Measurements from ENCODE around the gene CDC37. TPM values are rescaled to one million over a fixed set of nuclear protein-coding genes. Genes with fewer than 3 reads are reported as not detected.
A peak's percentile ranks its signal among the peaks of the same experiment; 100 is the strongest.
"Not testable (repeated sequence)": the region's sequence is repeated elsewhere in the genome, so short reads cannot be mapped to it uniquely, and the experiment has no call there.

The CDC37 gene
- total and polyA plus RNA-seq, 5 donors from 2014 or later, result 53.4 to 229 (median 64.6) TPM

DNA sequence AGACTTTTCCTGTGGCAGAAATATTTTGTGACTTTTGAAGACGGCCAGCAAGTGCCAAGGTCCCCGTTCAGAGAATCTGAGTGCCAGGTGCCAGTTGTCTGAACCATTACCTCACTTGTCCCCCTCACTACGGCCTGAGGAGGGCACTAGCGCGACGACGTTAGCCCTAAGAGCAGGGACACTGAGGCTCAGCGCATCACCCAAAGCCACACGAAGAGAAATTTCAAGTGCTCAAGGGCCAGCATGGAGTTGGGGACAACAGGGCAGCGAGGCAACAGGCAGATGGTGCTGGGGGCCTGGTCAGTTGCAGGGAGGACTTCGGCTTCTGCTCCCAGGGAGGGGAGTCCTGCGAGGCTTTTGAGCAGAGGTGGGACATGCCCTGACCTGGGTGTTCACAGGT lies 13.5 kb downstream of the CDC37 start:
- no peak for DNase-seq
- peaks cover 33% of the 10 kb centered on the region for H3K36me3 ChIP-seq (ENCODE audit: control insufficient read depth, insufficient read depth, low read length)
- Mint-ChIP-seq H3K27ac (no peak overlapping the region), H3K36me3 (peaks cover 8% of the 10 kb centered on the region), H3K4me3 (peak overlapping the region in 1 of 4 donors; percentile 13), H3K9me3 (peaks cover 0 to 2% (median 0%) of the 10 kb centered on the region in 7 donors), H3K4me1 (peaks cover 0 to 7% (median 4%) of the 10 kb centered on the region in 4 donors), H3K27me3 (no peaks in the 10 kb centered on the region)
- H3K27me3 ChIP-seq (ENCODE audit: control insufficient read depth, insufficient read depth, low read length), result no peaks in the 10 kb centered on the region
- H3K9me3 ChIP-seq (ENCODE audit: control insufficient read depth in 2 of 2, low read length in 2 of 2), result no peaks in the 10 kb centered on the region
- H3K4me3 ChIP-seq (ENCODE audit: low read depth, low read length), result no peak overlapping the region
- peaks cover 6% of the 10 kb centered on the region for H3K4me1 ChIP-seq (ENCODE audit: control insufficient read depth, insufficient read depth, low read length, poor library complexity, severe bottlenecking)
- no peak for ATAC-seq (ENCODE audit: low read depth in 2 of 2)
- no peak overlapping the region for H3K27ac ChIP-seq (ENCODE audit: insufficient read depth, low read length, poor library complexity, severe bottlenecking)

- Mint-ChIP-seq H3K27ac (no peak overlapping the region), H3K36me3 (peaks cover 8% of the 10 kb centered on the region), H3K9me3 (peaks cover 0 to 2% (median 0%) of the 10 kb centered on the region in 7 donors), H3K4me3 (peak overlapping the region in 2 of 4 donors; percentile 55 to 65), H3K4me1 (peaks cover 2 to 7% (median 5%) of the 10 kb centered on the region in 4 donors), H3K27me3 (peaks cover 1% of the 10 kb centered on the region)
- no peaks in the 10 kb centered on the region for H3K27me3 ChIP-seq (ENCODE audit: control insufficient read depth, insufficient read depth, low read length)
- ATAC-seq (ENCODE audit: low read depth in 2 of 2) (peak; percentile 36 to 38), DNase-seq (peak; percentile 69 to 76 (median 71))
- H3K4me1 ChIP-seq (ENCODE audit: control insufficient read depth, insufficient read depth, low read length, poor library complexity, severe bottlenecking), result peaks cover 6% of the 10 kb centered on the region
- no peaks in the 10 kb centered on the region for H3K9me3 ChIP-seq (ENCODE audit: control insufficient read depth in 2 of 2, low read length in 2 of 2)
- H3K27ac ChIP-seq (ENCODE audit: insufficient read depth, low read length, poor library complexity, severe bottlenecking), result no peak overlapping the region
- H3K4me3 ChIP-seq (ENCODE audit: low read depth, low read length), result no peak overlapping the region
- peaks cover 26% of the 10 kb centered on the region for H3K36me3 ChIP-seq (ENCODE audit: control insufficient read depth, insufficient read depth, low read length)
Observed at GRCh38 chr19:10388957-10389356, 14.4 kb downstream of the CDC37 start.

DNA sequence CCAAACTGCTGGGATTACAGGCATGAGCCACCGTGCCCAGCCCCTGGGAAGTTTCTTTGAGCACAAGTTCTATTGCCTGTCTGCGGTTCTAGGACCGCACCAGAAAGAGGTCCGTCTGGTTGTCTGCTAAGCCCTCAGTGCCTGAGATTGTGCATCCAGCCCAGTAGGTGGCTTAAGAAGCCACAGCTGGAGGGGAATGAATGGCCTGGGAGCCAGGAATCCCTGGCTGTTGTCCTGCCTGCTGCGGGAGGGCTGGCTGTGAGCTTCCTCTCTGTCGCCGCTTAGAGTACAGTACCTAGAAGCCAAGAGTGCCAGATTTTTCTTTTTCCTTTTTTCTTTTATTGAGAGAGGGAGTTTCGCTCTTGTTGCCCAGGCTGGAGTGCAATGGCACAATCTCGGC lies 18.8 kb downstream of the CDC37 start:
- Mint-ChIP-seq H3K4me1 (peaks cover 5 to 22% (median 16%) of the 10 kb centered on the region in 4 donors), H3K4me3 (no peak overlapping the region), H3K9me3 (no peaks in the 10 kb centered on the region), H3K36me3 (peaks cover 4% of the 10 kb centered on the region), H3K27ac (no peak overlapping the region), H3K27me3 (peaks cover 8% of the 10 kb centered on the region)
- H3K27ac ChIP-seq (ENCODE audit: insufficient read depth, low read length, poor library complexity, severe bottlenecking), result no peak overlapping the region
- H3K36me3 ChIP-seq (ENCODE audit: control insufficient read depth, insufficient read depth, low read length), result no peaks in the 10 kb centered on the region
- H3K27me3 ChIP-seq (ENCODE audit: control insufficient read depth, insufficient read depth, low read length), result no peaks in the 10 kb centered on the region
- no peaks in the 10 kb centered on the region for H3K9me3 ChIP-seq (ENCODE audit: control insufficient read depth in 2 of 2, low read length in 2 of 2)
- no peak for ATAC-seq (ENCODE audit: low read depth in 2 of 2)
- no peak for DNase-seq
- peaks cover 18% of the 10 kb centered on the region for H3K4me1 ChIP-seq (ENCODE audit: control insufficient read depth, insufficient read depth, low read length, poor library complexity, severe bottlenecking)
- no peak overlapping the region for H3K4me3 ChIP-seq (ENCODE audit: low read depth, low read length)

DNA sequence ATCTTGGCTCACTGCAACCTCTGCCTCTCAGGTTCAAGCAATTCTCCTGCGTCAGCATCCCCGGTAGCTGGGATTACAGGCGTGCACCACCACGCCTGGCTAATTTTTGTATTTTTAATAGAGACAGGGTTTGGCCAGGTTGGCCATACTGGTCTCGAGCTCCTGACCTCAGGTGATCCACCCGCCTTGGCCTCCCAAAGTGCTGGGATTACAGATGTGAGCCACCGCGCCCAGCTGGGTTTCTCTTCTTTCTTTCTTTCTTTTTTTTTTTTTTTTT lies 20.2 kb downstream of the CDC37 start:
- H3K9me3 Mint-ChIP-seq; H3K36me3 ChIP-seq (ENCODE audit: control insufficient read depth, insufficient read depth, low read length); H3K27ac Mint-ChIP-seq; H3K4me3 Mint-ChIP-seq; H3K27ac ChIP-seq (ENCODE audit: insufficient read depth, low read length, poor library complexity, severe bottlenecking); H3K27me3 Mint-ChIP-seq; H3K9me3 ChIP-seq (ENCODE audit: control insufficient read depth in 2 of 2, low read length in 2 of 2); ATAC-seq (ENCODE audit: low read depth in 2 of 2); H3K27me3 ChIP-seq (ENCODE audit: control insufficient read depth, insufficient read depth, low read length); DNase-seq; H3K4me3 ChIP-seq (ENCODE audit: low read depth, low read length); H3K36me3 Mint-ChIP-seq: not testable (repeated sequence)
- peaks cover 15% of the 10 kb centered on the region for H3K4me1 ChIP-seq (ENCODE audit: control insufficient read depth, insufficient read depth, low read length, poor library complexity, severe bottlenecking)
- H3K4me1 Mint-ChIP-seq, result peaks cover 0 to 25% (median 19%) of the 10 kb centered on the region in 4 donors

- H3K4me3 Mint-ChIP-seq, result peak within 1 kb of the TSS; percentile 94 to 97 (median 96)
Observed at GRCh38 chr19:10380313-10381102, 22.8 kb downstream of the CDC37 start, which contains the start of gene TYK2. TYK2 (minus strand) TSS chr19:10380572; CDS start chr19:10378406, 2,166 bp downstream.

DNA sequence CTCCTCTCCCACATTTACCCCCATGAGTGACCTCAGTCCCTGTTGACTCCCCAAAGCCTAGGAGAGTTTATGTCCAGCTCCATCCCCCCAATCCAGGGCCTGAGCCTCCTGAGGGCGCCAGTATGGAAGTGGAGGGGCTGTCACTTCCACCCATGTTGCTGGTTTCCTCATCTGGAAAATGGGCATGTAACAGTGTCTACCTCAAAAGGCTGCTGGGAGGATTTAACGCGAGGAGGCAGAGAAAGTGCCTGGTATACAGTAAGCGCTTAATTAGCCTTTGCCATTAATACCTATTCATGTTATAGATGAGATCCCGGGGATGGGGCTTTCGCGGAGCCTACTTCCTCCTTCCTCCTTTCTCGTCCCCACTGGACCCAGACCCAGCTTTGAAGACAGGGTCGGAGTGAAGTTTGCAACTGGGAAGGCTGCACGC lies 23.4 kb downstream of the CDC37 start:
- H3K36me3 Mint-ChIP-seq, result peaks cover 14% of the 10 kb centered on the region
- peak overlapping the region; percentile 94 to 96 (median 95) for H3K27ac Mint-ChIP-seq
- H3K27me3 ChIP-seq (ENCODE audit: control insufficient read depth, insufficient read depth, low read length), result no peaks in the 10 kb centered on the region
- H3K4me3 Mint-ChIP-seq, result peak overlapping the region; percentile 94 to 97 (median 96)
- peaks cover 15% of the 10 kb centered on the region for H3K4me1 ChIP-seq (ENCODE audit: control insufficient read depth, insufficient read depth, low read length, poor library complexity, severe bottlenecking)
- peaks cover 0 to 28% (median 20%) of the 10 kb centered on the region in 4 donors for H3K4me1 Mint-ChIP-seq
- H3K4me3 ChIP-seq (ENCODE audit: low read depth, low read length), result peak overlapping the region; percentile 96
- DNase-seq (no peak), ATAC-seq (ENCODE audit: low read depth in 2 of 2) (no peak)
- H3K27me3 Mint-ChIP-seq, result peaks cover 8% of the 10 kb centered on the region
- H3K36me3 ChIP-seq (ENCODE audit: control insufficient read depth, insufficient read depth, low read length), result peaks cover 12% of the 10 kb centered on the region
- H3K27ac ChIP-seq (ENCODE audit: insufficient read depth, low read length, poor library complexity, severe bottlenecking), result peak overlapping the region; percentile 83
- no peaks in the 10 kb centered on the region for H3K9me3 ChIP-seq (ENCODE audit: control insufficient read depth in 2 of 2, low read length in 2 of 2)
- no peaks in the 10 kb centered on the region for H3K9me3 Mint-ChIP-seq

More at GRCh38 chr19:10380313-10381102, 22.8 kb downstream of the CDC37 start, which contains the start of gene TYK2:
- Mint-ChIP-seq H3K4me1 (peaks cover 0 to 27% (median 19%) of the 10 kb centered on the region in 4 donors), H3K27me3 (peaks cover 8% of the 10 kb centered on the region), H3K36me3 (peaks cover 12% of the 10 kb centered on the region), H3K27ac (peak within 1 kb of the TSS; percentile 94 to 96 (median 95)), H3K9me3 (no peaks in the 10 kb centered on the region)
- ATAC-seq (ENCODE audit: low read depth in 2 of 2), result peak; percentile 98
- DNase-seq, result peak; percentile 94 to 99 (median 97)
- Histone ChIP-seq H3K36me3 (ENCODE audit: control insufficient read depth, insufficient read depth, low read length) (peaks cover 10% of the 10 kb centered on the region), H3K27me3 (ENCODE audit: control insufficient read depth, insufficient read depth, low read length) (no peaks in the 10 kb centered on the region), H3K9me3 (ENCODE audit: control insufficient read depth in 2 of 2, low read length in 2 of 2) (no peaks in the 10 kb centered on the region), H3K4me3 (ENCODE audit: low read depth, low read length) (peak within 1 kb of the TSS; percentile 96), H3K27ac (ENCODE audit: insufficient read depth, low read length, poor library complexity, severe bottlenecking) (peak within 1 kb of the TSS; percentile 83), H3K4me1 (ENCODE audit: control insufficient read depth, insufficient read depth, low read length, poor library complexity, severe bottlenecking) (peaks cover 15% of the 10 kb centered on the region)

GRCh38 chr19:10378124-10378523 lies 25.2 kb downstream of the CDC37 start:
- no peak for ATAC-seq (ENCODE audit: low read depth in 2 of 2)
- Histone ChIP-seq H3K27ac (ENCODE audit: insufficient read depth, low read length, poor library complexity, severe bottlenecking) (no peak overlapping the region), H3K4me1 (ENCODE audit: control insufficient read depth, insufficient read depth, low read length, poor library complexity, severe bottlenecking) (peaks cover 15% of the 10 kb centered on the region), H3K4me3 (ENCODE audit: low read depth, low read length) (no peak overlapping the region), H3K9me3 (ENCODE audit: control insufficient read depth in 2 of 2, low read length in 2 of 2) (no peaks in the 10 kb centered on the region), H3K36me3 (ENCODE audit: control insufficient read depth, insufficient read depth, low read length) (peaks cover 19% of the 10 kb centered on the region), H3K27me3 (ENCODE audit: control insufficient read depth, insufficient read depth, low read length) (no peaks in the 10 kb centered on the region)
- DNase-seq, result no peak
- peaks cover 20% of the 10 kb centered on the region for H3K36me3 Mint-ChIP-seq
- peaks cover 0 to 27% (median 20%) of the 10 kb centered on the region in 4 donors for H3K4me1 Mint-ChIP-seq
- H3K27ac Mint-ChIP-seq, result no peak overlapping the region
- H3K27me3 Mint-ChIP-seq, result peaks cover 4% of the 10 kb centered on the region
- H3K9me3 Mint-ChIP-seq, result no peaks in the 10 kb centered on the region
- H3K4me3 Mint-ChIP-seq, result peak overlapping the region in 2 of 4 donors; percentile 13 to 44

Measured in CD4-positive, CD25-positive, alpha-beta regulatory T cell (primary cell).